GM12874 (cell line): ENCODE measurements around the gene KIF16B.

Experiments
- TF ChIP-seq, protein P1 (sequence below): IDR thresholded peaks from 2 replicates; pipeline ENCODE4 v1.5.1; 2011; ENCODE audit warnings: low read depth, mild to moderate bottlenecking, control low read depth, low read length, moderate library complexity; ENCODE audit not compliant: insufficient read depth

The KIF16B gene

DNA sequence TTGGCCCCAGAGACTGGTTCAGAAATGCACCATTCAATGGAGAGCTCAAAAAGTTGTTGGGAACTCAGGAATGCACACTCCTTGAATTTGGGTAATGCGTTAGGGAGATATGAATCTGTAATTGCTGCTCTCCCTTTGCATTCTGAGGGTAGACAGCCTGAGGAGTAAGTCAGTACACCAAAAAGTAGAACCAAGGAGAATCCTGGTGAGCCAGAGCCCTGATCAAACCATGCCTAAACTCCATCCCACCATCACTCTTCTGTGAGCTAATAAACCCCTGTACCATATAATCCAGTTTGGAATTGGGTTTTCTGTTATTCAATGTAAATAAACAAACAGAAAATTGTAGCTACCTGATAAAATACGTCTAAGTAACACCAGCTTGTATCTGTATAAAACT, 90.2 kb downstream of the KIF16B start:
- TF ChIP-seq, protein P1, sequence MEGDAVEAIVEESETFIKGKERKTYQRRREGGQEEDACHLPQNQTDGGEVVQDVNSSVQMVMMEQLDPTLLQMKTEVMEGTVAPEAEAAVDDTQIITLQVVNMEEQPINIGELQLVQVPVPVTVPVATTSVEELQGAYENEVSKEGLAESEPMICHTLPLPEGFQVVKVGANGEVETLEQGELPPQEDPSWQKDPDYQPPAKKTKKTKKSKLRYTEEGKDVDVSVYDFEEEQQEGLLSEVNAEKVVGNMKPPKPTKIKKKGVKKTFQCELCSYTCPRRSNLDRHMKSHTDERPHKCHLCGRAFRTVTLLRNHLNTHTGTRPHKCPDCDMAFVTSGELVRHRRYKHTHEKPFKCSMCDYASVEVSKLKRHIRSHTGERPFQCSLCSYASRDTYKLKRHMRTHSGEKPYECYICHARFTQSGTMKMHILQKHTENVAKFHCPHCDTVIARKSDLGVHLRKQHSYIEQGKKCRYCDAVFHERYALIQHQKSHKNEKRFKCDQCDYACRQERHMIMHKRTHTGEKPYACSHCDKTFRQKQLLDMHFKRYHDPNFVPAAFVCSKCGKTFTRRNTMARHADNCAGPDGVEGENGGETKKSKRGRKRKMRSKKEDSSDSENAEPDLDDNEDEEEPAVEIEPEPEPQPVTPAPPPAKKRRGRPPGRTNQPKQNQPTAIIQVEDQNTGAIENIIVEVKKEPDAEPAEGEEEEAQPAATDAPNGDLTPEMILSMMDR = no peak

DNA sequence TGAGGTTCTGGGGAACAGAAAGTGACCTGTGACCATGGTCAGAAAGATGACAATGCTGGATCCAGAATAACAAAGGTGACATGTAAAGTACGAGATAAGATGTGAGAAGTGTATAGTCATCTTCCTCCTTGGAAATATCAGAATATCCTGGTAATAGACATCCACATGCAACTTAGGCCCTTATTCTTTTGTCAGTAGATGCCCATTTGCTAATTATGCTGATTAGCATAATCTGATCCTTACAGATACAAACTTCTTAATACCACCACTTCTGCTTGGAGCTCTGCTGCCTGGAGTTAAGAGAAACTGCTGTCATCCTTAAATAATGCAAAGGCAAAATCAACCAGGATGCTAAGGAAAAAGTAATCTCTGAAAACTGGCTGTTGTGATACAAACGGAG, 91.3 kb downstream of the KIF16B start:
- TF ChIP-seq, protein P1 = no peak

DNA sequence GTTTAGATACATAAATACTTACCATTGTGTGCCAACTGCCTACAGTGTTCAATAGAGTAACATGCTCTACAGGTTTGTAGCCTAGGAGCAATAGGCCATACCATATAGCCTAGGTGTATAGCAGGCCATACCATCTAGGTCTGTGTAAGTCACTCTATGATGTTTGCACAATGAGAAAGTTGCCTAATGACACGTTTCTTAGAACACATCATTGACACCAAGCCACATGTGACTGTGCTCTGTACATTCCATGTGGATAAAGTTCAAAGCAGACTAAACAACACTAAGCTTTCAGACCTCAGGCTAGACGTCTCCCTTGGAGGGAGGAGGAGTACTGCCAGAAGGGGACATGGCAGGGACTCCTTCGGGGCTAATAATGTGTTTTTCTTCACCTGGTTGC, 93.6 kb downstream of the KIF16B start:
- TF ChIP-seq, protein P1 = no peak

DNA sequence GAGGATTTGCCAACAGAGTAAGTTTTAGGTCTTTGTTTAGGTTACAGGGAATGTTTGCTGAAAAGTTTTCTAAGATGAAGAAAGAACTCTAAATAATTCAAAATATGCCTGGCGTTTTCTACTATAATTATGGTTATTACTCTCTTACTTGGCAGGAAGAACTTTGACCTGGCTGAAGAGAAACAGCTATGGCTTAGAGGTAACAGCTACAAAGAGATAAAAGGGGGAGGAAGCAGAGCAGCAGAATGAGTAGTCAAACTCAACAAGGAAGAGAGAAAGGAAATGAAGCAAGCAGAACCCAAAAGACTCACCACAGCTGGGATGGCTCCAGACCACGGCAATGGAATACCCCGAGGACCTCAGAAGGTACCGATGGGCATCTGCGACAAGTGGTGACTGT, 95.6 kb downstream of the KIF16B start:
- TF ChIP-seq, protein P1 = no peak

DNA sequence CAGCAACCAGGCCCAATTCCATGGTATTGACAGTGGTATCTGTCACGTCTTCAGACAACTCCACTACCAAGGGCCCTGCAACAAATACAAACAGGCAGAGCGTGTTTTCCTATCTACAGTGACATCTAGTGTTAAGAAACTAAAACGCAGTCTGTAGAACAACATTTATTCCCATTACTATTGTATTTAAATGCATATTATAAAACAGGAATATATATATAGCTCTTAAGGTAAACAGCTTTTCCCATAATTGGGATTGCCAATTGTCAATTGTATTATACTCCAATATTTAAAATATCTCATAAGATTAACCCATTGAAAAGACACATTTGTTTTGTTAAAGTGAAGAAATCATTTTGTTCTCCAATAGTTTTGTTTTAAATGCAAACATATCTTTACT, 97.2 kb downstream of the KIF16B start:
- TF ChIP-seq, protein P1 = peak; percentile 40

DNA sequence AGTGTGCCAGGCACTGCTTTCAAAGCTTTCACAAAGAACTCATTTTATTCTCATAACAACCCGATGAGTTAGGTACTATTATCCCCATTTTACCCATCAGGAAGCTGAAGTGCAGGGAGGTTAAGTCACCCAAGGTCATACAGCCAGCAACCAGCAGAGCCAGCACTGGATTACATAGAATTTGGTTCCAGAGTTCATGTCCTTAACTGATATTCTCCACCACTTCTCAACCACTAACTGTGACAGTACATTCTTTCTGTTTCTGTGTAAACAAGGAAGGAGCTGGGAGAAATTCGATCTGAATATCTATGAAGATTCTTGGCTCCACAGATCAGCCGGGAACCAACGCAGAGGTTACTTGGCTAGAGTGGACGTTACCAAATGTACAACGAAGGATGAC, 98.0 kb downstream of the KIF16B start:
- TF ChIP-seq, protein P1 = no peak

DNA sequence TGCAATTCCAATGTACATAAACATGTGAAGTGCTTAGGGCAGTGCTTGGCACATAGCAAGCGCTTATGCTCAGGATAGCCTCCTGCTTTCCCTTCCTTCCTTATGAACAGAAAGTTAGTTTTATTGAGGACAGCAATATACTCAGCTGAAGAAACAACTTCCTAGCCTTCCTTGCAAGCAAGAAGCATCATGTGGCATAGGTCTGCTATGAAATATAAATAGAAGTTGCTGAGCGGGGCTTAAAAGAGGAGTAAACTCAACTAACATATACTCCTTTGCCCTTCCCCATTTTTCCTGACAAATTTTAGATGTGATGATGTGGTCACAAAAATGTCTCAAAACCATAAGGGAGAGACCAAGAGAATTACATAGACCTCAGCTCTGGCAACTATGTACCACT, 98.9 kb downstream of the KIF16B start:
- TF ChIP-seq, protein P1 = no peak
